Measurements from ENCODE around the gene CNNM4.

The CNNM4 gene

DNA sequence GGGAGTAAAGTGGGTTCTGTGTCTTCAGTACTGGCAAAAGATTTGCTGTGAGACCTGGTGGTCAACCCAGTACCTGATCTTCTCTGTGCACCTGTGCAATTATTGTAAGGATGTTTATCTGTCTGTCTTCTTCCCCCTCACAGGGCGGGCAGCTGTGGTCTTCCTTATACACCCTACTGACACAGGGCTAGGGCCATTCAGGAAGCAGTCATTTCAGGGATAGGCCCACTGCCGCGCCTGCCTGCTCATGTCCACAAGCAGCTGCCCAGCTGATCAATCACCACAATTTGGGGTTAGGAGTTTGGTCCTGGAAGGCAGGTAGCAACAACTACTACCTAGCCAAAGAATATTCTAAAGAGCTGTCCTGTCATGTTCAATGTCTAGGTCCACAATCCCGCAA is 1.2 kb upstream of the CNNM4 start:
- no peak for DNase-seq

DNA sequence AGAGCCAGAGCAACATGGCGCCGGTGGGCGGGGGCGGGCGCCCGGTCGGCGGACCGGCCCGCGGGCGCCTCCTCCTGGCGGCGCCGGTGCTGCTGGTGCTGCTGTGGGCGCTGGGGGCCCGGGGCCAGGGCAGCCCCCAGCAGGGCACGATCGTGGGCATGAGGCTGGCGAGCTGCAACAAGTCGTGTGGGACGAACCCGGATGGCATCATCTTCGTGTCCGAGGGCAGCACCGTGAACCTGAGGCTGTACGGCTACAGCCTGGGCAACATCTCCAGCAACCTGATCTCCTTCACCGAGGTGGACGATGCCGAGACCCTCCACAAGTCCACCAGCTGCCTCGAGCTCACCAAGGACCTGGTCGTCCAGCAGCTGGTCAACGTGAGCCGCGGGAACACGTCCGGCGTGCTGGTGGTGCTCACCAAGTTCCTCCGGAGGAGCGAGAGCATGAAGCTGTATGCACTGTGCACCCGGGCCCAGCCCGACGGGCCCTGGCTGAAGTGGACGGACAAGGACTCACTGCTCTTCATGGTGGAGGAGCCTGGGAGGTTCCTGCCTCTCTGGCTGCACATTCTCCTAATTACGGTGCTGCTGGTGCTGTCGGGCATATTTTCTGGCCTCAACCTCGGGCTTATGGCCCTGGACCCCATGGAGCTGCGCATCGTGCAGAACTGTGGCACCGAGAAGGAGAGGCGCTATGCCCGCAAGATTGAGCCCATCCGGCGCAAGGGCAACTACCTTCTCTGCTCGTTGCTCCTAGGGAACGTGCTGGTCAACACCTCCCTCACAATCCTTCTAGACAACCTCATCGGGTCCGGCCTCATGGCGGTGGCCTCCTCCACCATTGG is 507 bp downstream of the CNNM4 start:
- no peak for DNase-seq

DNA sequence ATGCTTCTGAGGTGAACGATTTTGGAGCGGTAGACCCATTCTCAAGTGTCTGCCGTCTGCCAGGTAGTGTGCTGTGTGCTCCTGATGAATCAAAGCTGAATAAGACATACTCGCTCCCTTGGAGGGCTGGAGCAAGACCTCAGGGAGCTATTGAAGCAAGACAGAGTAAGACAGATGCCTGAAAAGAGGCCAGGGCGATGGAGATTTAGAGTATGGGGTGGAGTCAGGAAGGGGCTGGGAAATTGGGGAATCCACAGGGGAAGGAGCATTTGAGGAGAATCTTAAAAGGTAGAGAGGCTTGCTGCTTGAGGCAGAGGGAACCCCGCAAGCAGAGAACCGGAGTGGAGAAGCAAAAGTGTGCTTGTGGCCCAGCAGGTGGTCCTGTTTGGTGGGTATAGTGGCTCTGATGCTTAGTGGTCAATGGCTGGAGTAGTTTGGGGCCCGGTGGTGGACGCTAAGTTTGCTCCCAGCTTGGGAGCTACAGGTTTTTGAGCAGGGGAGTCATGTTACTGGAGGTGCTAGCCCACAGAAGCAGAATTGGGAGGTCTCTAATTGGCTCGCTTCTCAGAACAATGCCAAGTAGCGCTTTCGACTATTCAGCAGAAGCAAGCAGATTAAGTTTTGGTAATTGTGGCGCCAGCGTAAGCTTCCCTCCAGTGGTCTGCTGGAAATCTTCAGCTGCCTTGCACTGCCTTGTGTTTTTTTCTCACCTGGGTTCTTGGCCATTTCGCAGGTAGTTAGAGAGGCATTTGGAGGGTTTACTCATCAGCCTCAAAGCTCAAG is 2.0 kb downstream of the CNNM4 start:
- peak in 1 of 2 experiments; percentile 17 for DNase-seq

DNA sequence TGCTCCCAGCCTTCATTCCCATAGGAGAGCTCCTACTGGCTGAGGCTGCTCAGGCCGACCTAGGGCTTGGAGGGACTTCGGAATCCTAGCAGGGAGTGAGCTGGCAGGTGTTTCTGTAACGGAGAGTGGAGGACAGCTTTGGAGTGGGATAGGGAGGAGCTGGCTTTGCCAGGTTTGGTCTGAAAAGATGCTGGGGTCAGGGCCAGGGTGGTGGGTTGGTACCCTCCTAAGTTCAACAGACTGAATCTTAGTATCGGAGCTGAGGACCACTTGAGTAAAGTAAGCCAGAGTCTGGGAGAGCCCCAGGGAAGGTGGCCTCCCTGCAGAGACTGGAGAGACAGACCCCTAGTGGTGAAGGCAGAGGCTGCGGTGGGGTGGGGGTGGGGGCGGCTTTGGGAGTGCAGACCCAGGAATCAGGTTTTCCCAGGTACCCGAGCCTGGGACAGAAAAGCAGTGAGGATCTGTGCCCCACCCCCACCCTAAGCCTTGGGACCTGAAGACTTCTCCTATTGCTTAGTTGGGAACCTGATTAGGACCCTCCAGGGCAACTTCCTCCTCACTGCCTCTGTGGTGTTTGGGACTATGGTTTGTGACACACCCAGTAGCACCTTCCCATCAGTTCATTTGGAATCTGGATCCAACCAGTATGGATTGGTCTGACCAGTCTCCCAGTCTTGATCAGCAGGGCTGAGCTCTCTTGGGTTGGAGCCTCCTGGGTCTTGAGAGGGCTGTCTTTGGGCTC is 3.0 kb downstream of the CNNM4 start:
- DNase-seq: no peak

DNA sequence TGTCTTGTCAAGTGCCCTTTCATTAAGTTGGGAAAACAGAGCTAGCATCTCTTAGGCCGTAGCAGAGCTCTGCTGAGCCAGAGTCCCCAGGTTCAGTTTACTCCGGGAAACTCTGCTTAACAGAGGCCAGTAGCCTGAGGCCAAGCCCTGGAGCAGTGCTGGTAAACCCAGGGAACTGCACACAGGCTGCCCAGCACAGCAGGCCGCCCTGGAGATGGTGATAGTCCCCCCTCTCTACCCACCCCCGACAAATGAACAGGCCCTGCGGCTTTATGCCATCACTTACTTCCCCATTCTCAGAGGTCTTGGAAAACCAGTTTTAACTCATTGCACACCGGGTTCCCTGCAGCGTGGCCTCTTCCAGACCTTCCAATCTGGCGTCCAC is 3.5 kb downstream of the CNNM4 start:
- DNase-seq: no peak

DNA sequence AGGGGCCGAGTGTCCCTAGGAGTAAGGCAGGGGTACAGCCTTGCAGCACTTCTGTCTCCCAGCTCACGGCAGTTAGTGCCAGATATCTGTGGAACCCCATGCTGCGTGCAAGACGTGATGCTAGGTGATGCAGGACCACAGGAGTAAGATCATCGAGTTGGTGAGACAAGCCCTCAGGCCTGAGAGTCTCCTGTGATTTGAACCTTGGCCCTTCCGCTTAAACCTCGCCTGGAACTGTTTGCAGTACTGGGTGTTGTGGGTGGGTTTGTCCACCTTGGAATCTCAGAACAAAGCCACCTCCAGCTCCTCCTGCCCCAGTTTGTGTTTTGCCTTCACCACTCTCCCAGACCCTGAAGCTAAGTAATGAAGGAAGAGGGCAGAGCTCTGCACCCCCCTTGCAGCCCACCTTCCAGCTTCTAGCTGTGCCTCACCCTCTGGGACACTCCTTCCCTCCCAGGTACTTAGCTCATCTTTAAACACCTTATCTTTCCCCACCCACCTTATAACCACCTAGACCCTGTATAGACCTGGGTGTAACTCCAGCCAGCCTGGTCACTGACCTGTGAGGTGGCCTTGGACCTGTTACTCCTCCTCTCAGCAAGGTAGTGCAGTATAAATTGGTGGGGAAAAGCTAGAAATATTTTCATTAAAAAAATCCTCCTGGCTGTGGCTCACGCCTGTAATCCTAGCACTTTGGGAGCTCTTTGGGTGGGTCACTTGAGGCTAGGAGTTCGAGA is 6.6 kb downstream of the CNNM4 start:
- no peak for DNase-seq

DNA sequence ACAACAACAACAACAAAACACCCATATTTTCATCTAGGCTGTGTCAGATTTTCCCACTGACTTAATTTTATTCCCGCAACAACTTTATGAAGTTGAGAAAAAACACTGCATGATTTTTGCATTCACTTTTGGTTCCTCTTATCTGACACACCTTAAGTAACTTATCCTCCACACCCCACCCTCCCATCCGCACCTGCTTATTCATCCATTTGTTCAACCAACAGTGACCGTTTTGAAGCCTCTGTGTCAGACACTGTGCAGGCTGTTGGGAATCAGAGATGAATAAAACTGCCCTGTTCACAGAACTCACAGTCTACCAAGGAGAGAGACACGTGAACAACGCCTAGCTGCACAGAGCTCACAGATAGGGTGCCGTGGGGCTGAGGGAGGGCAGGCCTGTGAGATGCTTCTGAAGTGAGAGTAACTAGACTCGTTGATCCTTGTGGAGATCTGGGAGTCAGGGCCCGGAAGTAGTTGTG is 7.4 kb downstream of the CNNM4 start:
- DNase-seq: no peak

DNA sequence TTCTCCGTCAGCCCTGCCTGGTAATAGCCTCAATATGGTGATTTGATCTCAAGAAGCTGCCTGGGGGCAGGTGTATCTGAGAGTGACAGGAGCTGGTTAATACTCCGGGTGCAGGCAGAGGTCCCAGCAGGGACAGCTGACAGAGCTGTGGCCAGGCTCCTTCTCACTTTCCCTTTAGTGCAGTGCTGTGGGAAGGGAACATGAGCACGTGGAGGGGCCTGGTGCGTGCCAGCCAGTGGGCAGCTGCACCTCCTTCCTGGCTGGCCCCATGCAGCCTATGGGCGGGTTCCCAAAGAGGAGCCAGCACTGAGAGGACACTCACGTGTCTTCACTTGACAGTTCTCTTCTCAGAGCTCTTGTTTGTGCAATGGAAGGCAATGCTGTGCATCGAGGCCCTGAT is 9.1 kb downstream of the CNNM4 start:
- no peak for DNase-seq

DNA sequence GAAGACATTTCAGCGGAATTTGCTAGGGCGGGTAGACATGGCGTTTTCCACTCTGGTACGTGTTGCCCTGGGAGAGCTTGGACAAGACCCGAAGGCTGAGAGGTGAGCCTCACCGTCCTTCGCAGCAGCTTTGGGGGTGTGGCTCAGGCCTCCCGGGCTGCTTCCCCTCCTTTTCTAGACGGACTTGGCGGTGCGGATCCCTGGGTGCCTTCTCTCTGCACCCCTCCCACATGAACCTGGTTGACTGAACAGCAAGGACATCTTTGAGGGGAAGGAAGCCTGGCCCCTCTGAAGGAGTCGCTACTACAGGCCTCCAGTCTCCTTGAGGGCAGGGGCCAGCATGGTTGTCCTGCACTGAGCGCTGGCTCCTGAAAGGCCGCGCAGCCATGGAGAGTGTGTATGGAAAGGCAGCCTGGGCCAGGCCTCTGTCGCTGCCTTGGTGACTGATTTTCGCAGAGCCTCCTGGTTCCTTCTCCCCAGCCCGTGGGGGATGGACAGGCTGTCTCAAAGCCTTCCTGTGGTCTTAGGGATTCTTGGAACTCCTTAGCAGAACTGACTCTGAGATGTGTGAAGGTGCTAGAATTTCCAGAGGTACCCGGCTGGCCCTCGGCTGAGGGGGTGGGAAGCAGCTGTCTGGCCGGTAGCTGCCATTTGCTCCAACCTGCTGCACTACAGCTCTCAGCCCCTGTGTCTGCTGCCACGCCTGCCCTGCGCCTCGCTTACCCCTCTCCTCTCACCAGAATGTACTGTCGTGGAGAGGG is 9.9 kb downstream of the CNNM4 start:
- no peak for DNase-seq

DNA sequence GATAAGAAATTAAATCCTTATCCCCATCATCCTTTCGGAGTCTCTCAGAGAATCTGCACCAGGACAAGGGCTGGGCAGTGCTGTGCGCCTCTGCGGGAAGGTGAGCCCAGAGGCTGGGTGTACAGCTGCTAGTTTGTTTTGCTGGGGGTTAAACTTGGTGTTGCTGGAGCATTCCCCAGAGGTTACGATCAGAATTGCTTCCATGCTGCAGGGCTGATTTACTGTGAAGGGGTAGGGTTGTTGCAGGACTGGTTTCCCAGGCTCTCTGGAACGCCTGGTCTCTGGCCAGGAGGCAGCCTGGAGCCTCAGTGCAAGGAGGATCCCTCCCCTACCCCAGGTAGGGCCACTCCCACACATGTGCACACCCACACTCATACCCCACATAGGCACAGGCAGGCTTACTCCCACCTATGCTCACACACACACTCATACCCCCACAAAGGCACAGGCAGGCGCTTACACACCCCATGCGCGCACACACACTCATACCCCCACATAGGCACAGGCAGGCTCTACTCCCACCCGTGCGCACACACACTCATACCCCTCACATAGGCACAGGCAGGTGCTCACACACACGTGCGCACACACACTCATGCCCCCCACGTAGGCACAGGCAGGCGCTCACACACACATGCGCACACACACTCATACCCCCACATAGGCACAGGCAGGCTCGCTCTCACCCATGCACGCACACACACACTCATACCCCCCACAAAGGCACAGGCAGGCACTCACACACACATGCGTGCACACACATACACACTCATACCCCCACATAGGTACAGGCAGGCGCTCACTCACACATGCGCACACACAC is 11.3 kb downstream of the CNNM4 start:
- DNase-seq: no peak

DNA sequence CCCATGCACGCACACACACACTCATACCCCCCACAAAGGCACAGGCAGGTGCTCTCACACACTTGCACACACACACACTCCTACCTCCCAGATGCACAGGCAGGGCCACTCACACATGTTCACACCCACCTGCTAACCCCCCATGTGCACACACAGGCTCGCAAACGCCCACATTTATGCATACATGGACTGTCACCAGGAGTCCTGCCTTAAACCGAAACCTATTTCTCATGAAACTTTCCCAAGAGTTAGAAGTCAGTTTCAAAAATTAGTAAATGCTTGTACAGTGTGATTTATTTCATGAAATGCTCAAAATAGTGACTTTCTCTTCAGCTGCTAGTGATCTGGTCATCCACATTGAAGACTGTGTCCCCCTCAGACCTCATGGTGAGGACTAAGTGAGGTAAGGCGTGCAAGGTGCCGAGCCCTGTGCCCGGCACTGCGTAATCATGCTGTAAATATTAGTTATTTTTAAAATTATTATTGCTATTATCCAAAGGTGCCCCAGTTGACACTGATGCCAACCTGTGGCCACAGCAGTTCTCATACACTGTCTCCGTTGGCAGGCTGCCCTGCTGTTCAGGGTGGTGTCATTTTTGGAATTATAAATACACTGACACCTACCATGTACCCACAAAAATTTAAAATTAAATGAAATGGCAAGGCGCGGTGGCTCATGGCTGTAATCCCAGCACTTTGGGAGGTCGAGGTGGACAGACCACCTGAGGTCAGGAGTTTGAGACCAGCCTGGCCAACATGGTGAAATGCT is 12.4 kb downstream of the CNNM4 start:
- no peak for DNase-seq

DNA sequence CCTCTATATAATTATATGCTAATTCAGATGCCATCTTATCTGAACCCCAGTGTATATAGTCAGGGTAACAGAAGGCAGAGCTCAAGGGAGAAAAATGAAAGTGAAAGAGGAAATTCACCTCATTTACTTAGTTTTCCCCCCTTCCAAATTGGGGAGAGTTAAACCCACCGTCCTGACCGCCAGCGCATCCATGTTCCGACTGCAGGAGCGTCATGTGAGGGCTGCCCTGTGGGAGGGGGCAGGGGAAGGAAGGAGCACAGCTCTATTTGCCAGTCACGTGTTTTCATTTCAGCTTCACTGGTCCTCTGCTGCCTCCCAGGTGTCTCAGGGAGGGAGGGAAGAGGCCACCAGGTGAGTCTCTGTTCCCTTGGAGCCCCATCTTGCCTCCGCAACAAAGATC is 13.2 kb downstream of the CNNM4 start:
- DNase-seq: no peak

DNA sequence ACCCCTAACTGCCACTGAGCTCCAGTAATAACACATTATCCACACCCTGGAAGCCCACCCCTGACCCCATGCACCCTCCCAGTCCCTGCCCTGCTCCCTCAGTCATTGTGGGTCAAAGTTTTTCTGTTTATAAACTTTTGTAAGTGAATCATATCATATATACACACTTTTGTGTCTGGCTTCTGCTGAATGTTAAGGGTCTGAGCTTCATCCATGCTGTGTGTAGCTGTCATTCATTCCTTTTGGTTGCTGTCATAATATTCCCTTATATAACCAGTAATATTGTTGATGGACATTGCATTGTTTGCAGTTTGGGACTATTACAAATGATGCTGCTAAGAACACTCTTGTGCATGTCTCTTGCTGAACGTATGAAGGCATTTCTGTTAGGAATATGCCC is 14.5 kb downstream of the CNNM4 start:
- DNase-seq: no peak

DNA sequence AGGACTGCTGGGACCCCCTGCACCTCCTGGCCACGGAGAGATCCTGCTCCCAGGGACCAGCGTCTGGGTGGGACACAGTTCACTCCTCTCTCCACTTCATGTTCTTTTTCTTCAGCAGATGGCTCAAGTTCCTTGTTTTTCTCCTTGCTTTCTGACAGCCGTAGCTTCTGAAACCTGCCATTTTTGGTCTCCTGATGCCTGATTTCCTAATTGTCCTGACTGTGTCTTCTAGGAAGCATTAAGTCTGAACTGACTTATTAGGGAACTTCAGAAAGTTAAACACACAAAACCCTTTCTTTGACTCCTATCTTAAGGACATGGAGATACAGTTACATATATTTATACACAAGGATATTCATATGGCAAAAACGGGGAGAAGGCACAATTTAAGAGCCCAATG is 22.7 kb downstream of the CNNM4 start:
- no peak for DNase-seq

DNA sequence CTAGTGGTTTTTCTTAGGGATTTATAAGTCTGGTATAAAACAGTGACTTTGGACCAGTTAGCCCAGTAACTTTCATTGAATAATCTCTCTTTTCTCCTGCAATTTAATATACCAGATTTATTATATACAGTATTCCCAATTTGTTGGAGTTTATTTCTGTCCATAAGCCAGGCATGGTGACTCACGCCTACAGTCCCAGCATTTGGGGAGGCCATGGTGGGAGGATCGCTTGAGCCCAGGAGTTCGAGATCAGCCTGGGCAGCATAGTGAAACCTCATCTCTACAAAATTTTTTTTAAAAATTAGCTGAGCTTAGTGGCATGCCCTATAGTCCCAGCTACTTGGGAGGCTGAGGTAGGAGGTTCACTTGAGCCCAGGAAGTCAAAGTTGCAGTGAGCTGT is 26.7 kb downstream of the CNNM4 start:
- no peak for DNase-seq

DNA sequence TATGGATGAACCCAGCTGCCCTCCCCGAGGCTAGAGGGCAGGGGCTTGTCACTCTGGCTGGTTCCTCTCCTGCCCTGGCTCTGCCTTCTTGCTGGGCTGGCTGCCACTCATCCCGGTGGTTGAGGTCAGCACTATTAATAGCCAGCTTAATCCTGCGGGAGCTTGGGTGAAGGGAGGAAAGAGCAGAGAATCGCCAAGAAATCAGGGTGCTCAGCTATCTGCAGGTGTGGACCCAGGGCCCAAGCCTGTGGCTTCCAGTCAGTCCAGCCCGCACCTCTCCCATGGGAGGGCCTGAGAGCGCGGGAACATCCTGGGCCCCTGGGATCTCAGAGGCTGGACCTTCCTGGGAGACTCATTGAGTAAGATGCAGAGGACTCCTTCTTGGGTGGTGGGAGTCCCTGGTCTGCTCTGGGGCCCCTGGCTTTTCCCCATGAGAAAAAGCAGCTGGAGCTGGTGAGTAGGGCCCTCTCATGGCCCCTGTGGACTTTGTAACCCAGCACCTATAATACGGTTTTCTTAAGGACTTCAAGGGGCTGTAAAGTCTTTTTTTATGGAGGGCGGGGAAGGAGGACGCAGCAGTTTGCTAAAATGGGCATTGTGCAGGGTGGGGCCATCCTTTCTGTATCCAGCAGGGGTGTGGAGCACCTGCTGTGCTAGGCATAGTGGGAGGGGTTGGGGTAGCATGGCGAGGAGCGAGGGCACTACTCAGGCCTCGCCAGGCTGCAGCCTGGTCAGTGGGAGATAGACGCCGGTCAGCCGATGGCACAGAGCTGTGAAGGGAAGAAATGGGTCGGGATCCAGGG is 27.9 kb downstream of the CNNM4 start:
- no peak for DNase-seq

DNA sequence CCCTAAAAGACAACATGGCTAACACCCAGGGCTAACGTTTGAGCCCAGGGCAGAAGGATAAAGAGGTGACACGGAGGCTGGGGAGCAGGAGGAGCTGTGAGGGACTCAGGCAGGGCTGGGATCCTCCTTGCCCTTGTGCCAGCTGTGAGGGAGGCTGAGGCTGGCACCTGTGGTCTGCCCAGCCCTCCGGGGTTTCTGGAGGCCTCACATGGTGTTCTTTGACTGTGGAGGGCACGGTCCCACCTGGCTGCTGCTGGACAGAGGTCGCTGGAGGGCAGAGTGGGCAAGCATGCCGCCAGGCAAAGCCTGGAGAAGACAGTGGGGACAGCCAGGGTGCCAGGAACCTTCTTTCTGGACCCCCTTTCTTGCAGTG is 28.5 kb downstream of the CNNM4 start:
- DNase-seq: no peak

DNA sequence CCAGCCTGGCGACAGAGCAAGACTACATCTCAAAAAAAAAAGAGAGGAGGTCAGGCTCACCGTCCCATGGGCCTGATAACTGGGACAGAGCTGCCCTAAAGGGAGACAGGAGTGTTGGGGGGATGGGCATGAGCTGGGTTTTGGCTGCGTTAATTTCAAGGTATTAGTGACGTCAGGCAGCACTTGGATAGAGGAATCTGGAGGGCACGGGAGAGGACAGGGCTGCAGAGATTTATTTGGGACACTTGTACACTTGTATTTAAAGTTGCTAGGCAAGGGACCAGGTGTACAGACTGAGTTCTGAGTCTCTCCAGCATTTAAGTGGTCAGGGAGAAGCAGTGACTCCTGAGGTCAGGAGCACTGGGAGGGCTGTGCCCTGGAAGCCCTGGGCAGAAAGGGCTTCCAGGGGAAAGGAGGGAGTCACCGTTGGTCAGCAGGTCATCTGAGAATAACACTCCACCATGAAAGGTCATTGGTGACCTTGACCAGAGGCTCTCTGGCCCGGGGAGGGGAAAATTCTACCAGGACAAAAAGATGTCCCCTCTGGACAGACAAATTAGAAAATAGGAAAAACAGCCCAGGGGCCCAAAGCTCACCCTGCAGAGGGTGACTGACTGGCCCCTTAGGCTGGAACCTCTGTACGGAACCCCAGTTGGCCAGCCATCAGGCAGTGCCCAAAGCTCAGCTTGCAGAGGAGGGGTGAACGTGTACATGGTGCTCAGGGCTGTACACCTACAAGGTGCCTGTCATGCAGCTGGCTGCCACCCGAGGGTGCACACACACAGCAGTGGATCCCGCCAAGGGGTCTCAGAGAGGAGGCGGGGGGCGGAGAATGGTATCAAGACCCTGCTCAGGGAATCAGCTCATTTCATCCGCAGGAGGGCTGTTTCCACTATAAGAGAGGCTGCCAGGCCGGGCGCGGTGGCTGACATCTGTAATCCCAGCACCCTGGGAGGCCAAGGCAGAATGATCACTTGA is 32.4 kb downstream of the CNNM4 start:
- no peak for DNase-seq
